ENCODE data around the gene CD109. TPM values are rescaled to one million over a fixed set of nuclear protein-coding genes. Genes with fewer than 3 reads are reported as not detected.

Gene CD109
- total RNA-seq, 3 donors from 2014 or later, result 1.7 to 9.1 (median 4.4) TPM

GRCh38 chr6:73690056-73690455 lies 5.9 kb upstream of the CD109 start:
- no peak for ATAC-seq
- no peak overlapping the region for H3K4me3 ChIP-seq
- intact Hi-C loops (cut with DNase I, micrococcal nuclease), result no loop called here
- no peaks in the 10 kb centered on the region for H3K4me1 ChIP-seq (ENCODE audit: low read depth)
- TF ChIP-seq CTCF (IDR thresholded peaks at IDR 0.05), result no peak
- H3K9me3 ChIP-seq, result no peaks in the 10 kb centered on the region
- no peak for DNase-seq
- no peaks in the 10 kb centered on the region for H3K36me3 ChIP-seq (ENCODE audit: low read depth)

GRCh38 chr6:73691512-73691911 lies 4.5 kb upstream of the CD109 start:
- TF ChIP-seq CTCF (IDR thresholded peaks at IDR 0.05), result no peak
- H3K4me1 ChIP-seq (ENCODE audit: low read depth), result peaks cover 11% of the 10 kb centered on the region
- intact Hi-C loops (cut with DNase I, micrococcal nuclease), result no loop called here
- H3K36me3 ChIP-seq (ENCODE audit: low read depth), result no peaks in the 10 kb centered on the region
- no peak for DNase-seq
- no peak overlapping the region for H3K4me3 ChIP-seq
- ATAC-seq, result no peak
- no peaks in the 10 kb centered on the region for H3K9me3 ChIP-seq

GRCh38 chr6:73694711-73695411 lies 1.1 kb upstream of the CD109 start:
- no peak overlapping the region for H3K4me3 ChIP-seq
- DNase-seq, result no peak
- ATAC-seq, result no peak
- H3K4me1 ChIP-seq (ENCODE audit: low read depth), result peaks cover 13% of the 10 kb centered on the region
- no peak for TF ChIP-seq CTCF (IDR thresholded peaks at IDR 0.05)
- H3K9me3 ChIP-seq, result no peaks in the 10 kb centered on the region
- H3K36me3 ChIP-seq (ENCODE audit: low read depth), result no peaks in the 10 kb centered on the region
- intact Hi-C loops (cut with DNase I, micrococcal nuclease), result no loop called here

GRCh38 chr6:73696966-73697655 lies 1.1 kb downstream of the CD109 start:
- Histone ChIP-seq H3K4me1 (ENCODE audit: low read depth) (peaks cover 13% of the 10 kb centered on the region), H3K4me3 (no peak overlapping the region), H3K9me3 (no peaks in the 10 kb centered on the region), H3K36me3 (ENCODE audit: low read depth) (no peaks in the 10 kb centered on the region)
- DNase-seq, result no peak
- intact Hi-C loops (cut with DNase I, micrococcal nuclease), result no loop called here
- no peak for TF ChIP-seq CTCF (IDR thresholded peaks at IDR 0.05)
- ATAC-seq, result no peak

GRCh38 chr6:73699676-73700459 lies 3.9 kb downstream of the CD109 start:
- no peak for TF ChIP-seq CTCF (IDR thresholded peaks at IDR 0.05)
- H3K4me1 ChIP-seq (ENCODE audit: low read depth), result peaks cover 13% of the 10 kb centered on the region
- ATAC-seq (no peak), DNase-seq (no peak)
- intact Hi-C loops (cut with DNase I, micrococcal nuclease), result no loop called here
- no peaks in the 10 kb centered on the region for H3K36me3 ChIP-seq (ENCODE audit: low read depth)
- H3K9me3 ChIP-seq, result no peaks in the 10 kb centered on the region
- H3K4me3 ChIP-seq, result no peak overlapping the region

Data from mucosa of descending colon (tissue), 3 donors.